Right atrium auricular region (tissue), 2 donors: ENCODE data around the gene INSM2. TPM values are rescaled to one million over a fixed set of nuclear protein-coding genes. Genes with fewer than 3 reads are reported as not detected.

Experiments used
- DNase-seq: peaks from one replicate; pipeline ENCODE4 v3.0.0-alpha.2; 2019; ENCODE audit warnings: low spot score
- H3K27ac ChIP-seq, 2 donors: fragments of 200-600 bp; sonication (generic); 1 replicate in 1 of 2; 2 replicates in 1 of 2; pipeline ENCODE4 v1.5.1; 2016 to 2019
- H3K27me3 ChIP-seq, 2 donors: fragments of 200-600 bp; sonication (generic); one replicate each; pipeline versions ENCODE4 v1.5.1 to v1.6.0; 2017 to 2019
- H3K36me3 ChIP-seq: fragments of 200-600 bp; sonication (generic); one replicate; pipeline ENCODE4 v1.5.1; 2016
- H3K4me1 ChIP-seq, 2 donors: fragments of 200-600 bp; sonication (generic); one replicate each; pipeline versions ENCODE4 v1.5.1 to v1.6.0; 2017 to 2019
- H3K4me3 ChIP-seq, 2 donors: fragments of 200-600 bp; sonication (generic); 1 replicate in 1 of 2; 2 replicates in 1 of 2; pipeline ENCODE4 v1.5.1; 2017 to 2019; ENCODE audit warnings: mild to moderate bottlenecking in 1 of 2, moderate library complexity in 1 of 2
- H3K9me3 ChIP-seq, 2 donors: fragments of 200-600 bp; sonication (generic); one replicate each; pipeline ENCODE4 v1.5.1; 2019
- total RNA-seq, 2 donors: library from RNA; depleted of rRNA; stranded (reverse); fragments of >200 nt; gene quantifications; one replicate each; pipeline ENCODE4 v1.1.0, GENCODE V29; 2016
- TF ChIP-seq, protein P1 (sequence below), 2 donors: fragments of 200-600 bp; sonication (generic); IDR thresholded peaks; one replicate each; pipeline ENCODE4 v1.5.1; 2019; ENCODE audit warnings: antibody characterized with exemption in 2 of 2

INSM2 gene
- total RNA-seq, 2 donors from 2014 or later: not detected

DNA sequence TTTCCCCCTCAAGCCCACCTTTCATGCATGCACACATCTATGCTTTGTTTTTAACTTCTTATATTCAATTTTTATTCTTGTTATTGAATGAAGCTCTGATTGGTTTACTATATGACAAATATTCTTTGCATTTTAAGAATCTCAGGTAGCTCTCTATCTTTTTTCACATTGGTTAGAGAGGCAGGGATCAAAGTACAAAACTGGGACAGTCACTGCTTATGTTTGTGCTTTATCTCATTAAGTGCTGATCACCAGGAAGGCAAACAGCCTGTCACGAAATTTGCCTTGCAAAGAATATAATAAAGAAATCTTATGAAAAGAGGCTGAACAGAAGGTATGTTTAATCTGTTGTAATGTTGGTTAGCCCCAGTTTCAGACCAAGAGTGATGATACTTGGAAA, 29.7 kb upstream of the INSM2 start:
- H3K4me1 ChIP-seq: no peaks in the 10 kb centered on the region
- DNase-seq: no peak
- TF ChIP-seq, protein P1, sequence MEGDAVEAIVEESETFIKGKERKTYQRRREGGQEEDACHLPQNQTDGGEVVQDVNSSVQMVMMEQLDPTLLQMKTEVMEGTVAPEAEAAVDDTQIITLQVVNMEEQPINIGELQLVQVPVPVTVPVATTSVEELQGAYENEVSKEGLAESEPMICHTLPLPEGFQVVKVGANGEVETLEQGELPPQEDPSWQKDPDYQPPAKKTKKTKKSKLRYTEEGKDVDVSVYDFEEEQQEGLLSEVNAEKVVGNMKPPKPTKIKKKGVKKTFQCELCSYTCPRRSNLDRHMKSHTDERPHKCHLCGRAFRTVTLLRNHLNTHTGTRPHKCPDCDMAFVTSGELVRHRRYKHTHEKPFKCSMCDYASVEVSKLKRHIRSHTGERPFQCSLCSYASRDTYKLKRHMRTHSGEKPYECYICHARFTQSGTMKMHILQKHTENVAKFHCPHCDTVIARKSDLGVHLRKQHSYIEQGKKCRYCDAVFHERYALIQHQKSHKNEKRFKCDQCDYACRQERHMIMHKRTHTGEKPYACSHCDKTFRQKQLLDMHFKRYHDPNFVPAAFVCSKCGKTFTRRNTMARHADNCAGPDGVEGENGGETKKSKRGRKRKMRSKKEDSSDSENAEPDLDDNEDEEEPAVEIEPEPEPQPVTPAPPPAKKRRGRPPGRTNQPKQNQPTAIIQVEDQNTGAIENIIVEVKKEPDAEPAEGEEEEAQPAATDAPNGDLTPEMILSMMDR (IDR thresholded peaks at IDR 0.05): no peak
- no peak overlapping the region for H3K27ac ChIP-seq
- no peaks in the 10 kb centered on the region for H3K27me3 ChIP-seq
- H3K9me3 ChIP-seq: peaks cover 0 to 6% of the 10 kb centered on the region in 2 donors
- H3K4me3 ChIP-seq: no peak overlapping the region
- H3K36me3 ChIP-seq: no peaks in the 10 kb centered on the region

DNA sequence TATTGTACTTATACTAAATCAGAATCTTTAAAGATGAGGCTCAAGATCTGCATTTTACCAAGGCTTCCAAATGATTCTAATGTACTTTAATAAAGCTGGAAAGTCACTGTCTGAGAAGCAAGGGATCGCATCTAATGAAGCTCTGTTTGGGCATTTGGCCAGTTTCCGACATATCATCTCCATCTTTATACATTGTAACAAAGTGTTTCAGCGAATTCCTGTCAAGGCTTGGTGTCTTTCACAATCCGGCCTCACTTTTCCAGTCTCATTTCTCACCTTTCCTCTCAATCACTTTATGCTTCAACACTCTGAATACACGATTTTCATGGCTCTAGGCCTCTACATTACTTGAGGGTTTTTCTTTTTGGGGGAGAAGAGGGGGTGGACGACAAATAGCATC, 27.5 kb upstream of the INSM2 start:
- Histone ChIP-seq H3K9me3 (no peaks in the 10 kb centered on the region), H3K27ac (no peak overlapping the region), H3K4me1 (no peaks in the 10 kb centered on the region), H3K27me3 (no peaks in the 10 kb centered on the region), H3K4me3 (no peak overlapping the region), H3K36me3 (no peaks in the 10 kb centered on the region)
- DNase-seq: no peak
- TF ChIP-seq, protein P1 (IDR thresholded peaks at IDR 0.05): no peak

DNA sequence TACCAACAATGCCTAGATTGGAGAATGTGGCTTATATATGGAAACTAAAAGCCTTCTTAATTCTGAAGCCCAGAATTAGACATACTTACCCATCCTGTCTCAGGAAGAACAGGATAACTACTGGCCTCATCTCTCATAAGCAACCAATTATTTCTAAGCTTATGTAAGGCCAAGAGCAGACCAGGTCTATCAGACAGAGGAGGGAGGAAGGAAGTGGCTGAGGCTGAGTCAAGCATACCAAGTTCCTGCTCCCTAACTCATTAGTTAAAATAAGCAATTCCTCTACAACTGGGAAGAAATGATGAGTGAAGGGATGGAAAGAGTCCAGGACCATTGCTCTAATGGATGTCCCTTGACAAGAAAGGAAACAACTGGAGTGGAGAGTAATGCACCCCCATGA, 27.0 kb upstream of the INSM2 start:
- H3K27me3 ChIP-seq: no peaks in the 10 kb centered on the region
- TF ChIP-seq, protein P1 (IDR thresholded peaks at IDR 0.05): no peak
- H3K9me3 ChIP-seq: no peaks in the 10 kb centered on the region
- no peak overlapping the region for H3K4me3 ChIP-seq
- no peak for DNase-seq
- no peaks in the 10 kb centered on the region for H3K4me1 ChIP-seq
- H3K27ac ChIP-seq: no peak overlapping the region
- H3K36me3 ChIP-seq: no peaks in the 10 kb centered on the region

DNA sequence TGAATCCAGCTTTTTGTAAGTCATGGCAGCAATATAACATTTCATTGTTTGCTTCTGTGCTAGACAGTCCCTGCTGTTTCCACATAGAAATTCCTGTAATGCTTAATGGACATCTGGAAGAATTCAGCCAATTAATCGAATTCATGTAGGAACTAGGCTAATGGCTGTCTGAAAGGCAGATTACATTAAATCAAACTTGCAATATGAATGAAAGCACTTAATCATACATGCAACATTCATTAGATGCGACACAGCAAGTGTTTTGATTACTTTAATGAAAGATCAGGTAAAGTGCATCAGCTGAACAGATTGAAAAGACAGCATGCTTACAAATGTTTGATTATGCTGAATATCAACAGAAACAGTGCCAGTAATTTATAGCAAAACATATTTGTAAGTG, 24.1 kb upstream of the INSM2 start:
- H3K27ac ChIP-seq: no peak overlapping the region
- TF ChIP-seq, protein P1 (IDR thresholded peaks at IDR 0.05): no peak

DNA sequence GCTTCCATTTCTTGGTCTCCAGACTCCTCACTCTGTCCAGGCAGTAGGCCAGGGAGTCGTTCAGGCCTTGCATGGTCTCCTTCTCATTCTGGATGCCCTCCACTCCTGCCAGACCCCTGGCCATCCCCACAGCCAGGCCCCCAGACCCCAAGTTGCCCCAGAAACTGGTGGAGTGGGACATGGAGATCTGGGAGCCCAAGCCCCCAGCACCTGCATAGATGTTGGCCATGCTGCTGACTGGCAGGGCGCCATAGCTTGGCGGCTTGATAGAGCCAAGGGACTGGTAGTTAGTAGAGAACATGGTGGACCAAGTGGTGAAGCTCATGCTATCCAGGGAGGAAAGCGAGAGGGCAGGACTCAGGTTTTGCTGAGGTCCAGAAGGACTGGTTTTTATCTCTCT, 21.2 kb upstream of the INSM2 start:
- TF ChIP-seq, protein P1 (IDR thresholded peaks at IDR 0.05): no peak
- no peaks in the 10 kb centered on the region for H3K36me3 ChIP-seq
- no peak for DNase-seq
- H3K4me3 ChIP-seq: no peak overlapping the region
- H3K4me1 ChIP-seq: no peaks in the 10 kb centered on the region
- H3K9me3 ChIP-seq: no peaks in the 10 kb centered on the region
- no peak overlapping the region for H3K27ac ChIP-seq
- no peaks in the 10 kb centered on the region for H3K27me3 ChIP-seq

More for the DNA sequence above, 24.1 kb upstream of the INSM2 start:
- Histone ChIP-seq H3K4me3 (no peak overlapping the region), H3K9me3 (no peaks in the 10 kb centered on the region), H3K36me3 (no peaks in the 10 kb centered on the region), H3K27me3 (no peaks in the 10 kb centered on the region), H3K4me1 (no peaks in the 10 kb centered on the region)
- no peak for DNase-seq

DNA sequence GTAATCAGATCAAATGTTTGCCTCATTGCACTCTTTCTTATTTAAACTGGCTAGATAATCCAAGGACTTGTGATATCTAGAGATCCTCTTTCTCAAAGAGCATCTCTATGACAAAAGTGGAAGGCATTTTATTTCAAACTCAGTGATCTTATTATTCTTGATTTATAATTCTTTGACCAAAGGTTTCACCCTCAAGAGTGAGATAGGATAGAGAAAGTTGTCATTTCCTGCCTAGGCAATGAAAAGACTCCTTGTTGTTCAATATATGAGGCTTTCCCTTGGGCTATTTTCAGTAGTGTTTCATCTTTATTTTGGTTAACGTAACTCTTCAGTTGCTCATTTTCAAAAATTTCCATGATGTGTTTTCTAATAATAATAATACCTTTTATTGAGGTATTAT, 18.0 kb upstream of the INSM2 start:
- Histone ChIP-seq H3K9me3 (no peaks in the 10 kb centered on the region), H3K36me3 (no peaks in the 10 kb centered on the region), H3K27me3 (no peaks in the 10 kb centered on the region), H3K4me1 (no peaks in the 10 kb centered on the region), H3K4me3 (no peak overlapping the region), H3K27ac (no peak overlapping the region)
- TF ChIP-seq, protein P1 (IDR thresholded peaks at IDR 0.05): no peak
- no peak for DNase-seq
